ENCODE results near the gene TMOD2. TPM values are rescaled to one million over a fixed set of nuclear protein-coding genes. Genes with fewer than 3 reads are reported as not detected.

The TMOD2 gene
- total RNA-seq, 4 donors from 2014 or later, result 14.6 to 24.9 (median 19.5) TPM

GRCh38 chr15:51708013-51708412, 43.4 kb upstream of the TMOD2 start:
- no peaks in the 10 kb centered on the region for H3K27me3 ChIP-seq
- WGBS, result 57% methylated on average over 5 of the region's 5 CpGs
- no peaks in the 10 kb centered on the region for H3K36me3 ChIP-seq
- intact Hi-C loops (cut with DNase I), result no loop called here
- no peak overlapping the region for H3K4me3 ChIP-seq
- no peaks in the 10 kb centered on the region for H3K4me1 ChIP-seq
- TF ChIP-seq EP300 (IDR thresholded peaks at IDR 0.05) (no peak), POLR2A (IDR thresholded peaks at IDR 0.05; ENCODE audit: low read depth) (no peak), CTCF (IDR thresholded peaks at IDR 0.05) (no peak), POLR2AphosphoS5 (IDR thresholded peaks at IDR 0.05) (no peak)
- H3K27ac ChIP-seq (replicated peaks in 1 of 4), result peak overlapping the region in 3 of 4 donors; percentile 14 to 40 (median 29)
- no peak for DNase-seq (ENCODE audit: extremely low spot score)
- H3K9me3 ChIP-seq, result no peaks in the 10 kb centered on the region

GRCh38 chr15:51709031-51709430, 42.4 kb upstream of the TMOD2 start:
- no peaks in the 10 kb centered on the region for H3K9me3 ChIP-seq
- WGBS, result 85% methylated on average over 5 of the region's 5 CpGs
- intact Hi-C loops (cut with DNase I), result no loop called here

GRCh38 chr15:51714162-51714561, 37.2 kb upstream of the TMOD2 start:
- H3K27me3 ChIP-seq, result no peaks in the 10 kb centered on the region
- H3K4me1 ChIP-seq, result no peaks in the 10 kb centered on the region
- H3K27ac ChIP-seq (replicated peaks in 1 of 4), result no peak overlapping the region
- intact Hi-C loops (cut with DNase I), result no loop called here
- TF ChIP-seq POLR2A (IDR thresholded peaks at IDR 0.05; ENCODE audit: low read depth) (no peak), EP300 (IDR thresholded peaks at IDR 0.05) (no peak), CTCF (IDR thresholded peaks at IDR 0.05) (no peak)
- H3K9me3 ChIP-seq, result no peaks in the 10 kb centered on the region
- WGBS, result 88% methylated on average over 1 of the region's 1 CpG
- no peak for DNase-seq (ENCODE audit: extremely low spot score)
- H3K36me3 ChIP-seq, result no peaks in the 10 kb centered on the region
- no peak overlapping the region for H3K4me3 ChIP-seq

More at GRCh38 chr15:51709031-51709430, 42.4 kb upstream of the TMOD2 start:
- Histone ChIP-seq H3K27ac (replicated peaks in 1 of 4) (no peak overlapping the region), H3K36me3 (no peaks in the 10 kb centered on the region), H3K27me3 (no peaks in the 10 kb centered on the region), H3K4me3 (no peak overlapping the region), H3K4me1 (no peaks in the 10 kb centered on the region)
- no peak for DNase-seq (ENCODE audit: extremely low spot score)
- TF ChIP-seq EP300 (IDR thresholded peaks at IDR 0.05) (no peak), CTCF (IDR thresholded peaks at IDR 0.05) (no peak), POLR2AphosphoS5 (IDR thresholded peaks at IDR 0.05) (no peak), POLR2A (IDR thresholded peaks at IDR 0.05; ENCODE audit: low read depth) (no peak)

GRCh38 chr15:51714911-51715310, 36.5 kb upstream of the TMOD2 start:
- Histone ChIP-seq H3K36me3 (no peaks in the 10 kb centered on the region), H3K4me1 (no peaks in the 10 kb centered on the region), H3K27ac (replicated peaks in 1 of 4) (no peak overlapping the region), H3K9me3 (no peaks in the 10 kb centered on the region), H3K4me3 (no peak overlapping the region), H3K27me3 (no peaks in the 10 kb centered on the region)
- intact Hi-C loops (cut with DNase I), result no loop called here
- WGBS, result 100% methylated on average over 1 of the region's 1 CpG
- TF ChIP-seq POLR2A (IDR thresholded peaks at IDR 0.05; ENCODE audit: low read depth) (no peak), POLR2AphosphoS5 (IDR thresholded peaks at IDR 0.05) (no peak), EP300 (IDR thresholded peaks at IDR 0.05) (no peak), CTCF (IDR thresholded peaks at IDR 0.05) (no peak)
- no peak for DNase-seq (ENCODE audit: extremely low spot score)

GRCh38 chr15:51718219-51718618, 33.2 kb upstream of the TMOD2 start:
- TF ChIP-seq CTCF (IDR thresholded peaks at IDR 0.05) (no peak), EP300 (IDR thresholded peaks at IDR 0.05) (no peak), POLR2A (IDR thresholded peaks at IDR 0.05; ENCODE audit: low read depth) (no peak), POLR2AphosphoS5 (IDR thresholded peaks at IDR 0.05) (no peak)
- Histone ChIP-seq H3K27ac (replicated peaks in 1 of 4) (no peak overlapping the region), H3K27me3 (no peaks in the 10 kb centered on the region), H3K36me3 (peaks cover 0 to 18% (median 3%) of the 10 kb centered on the region in 4 donors), H3K4me1 (peaks cover 0 to 7% (median 0%) of the 10 kb centered on the region in 4 donors), H3K9me3 (no peaks in the 10 kb centered on the region), H3K4me3 (no peak overlapping the region)
- DNase-seq (ENCODE audit: extremely low spot score), result no peak
- WGBS, result 63% methylated on average over 4 of the region's 4 CpGs
- intact Hi-C loops (cut with DNase I), result no loop called here

Data from esophagus muscularis mucosa (tissue), 4 donors.